Measurements from ENCODE around the gene GZMH.
"Not testable (repeated sequence)": the region's sequence is repeated elsewhere in the genome, so short reads cannot be mapped to it uniquely, and the experiment has no call there.

Gene GZMH

GRCh38 chr14:24609655-24610344 is at the start of gene GZMH:
TSS of gene GZMH (minus strand) at chr14:24609685. CDS start at chr14:24609613, 72 bp downstream.
- DNase-seq (ENCODE audit: low spot score) = peak; percentile 51

- DNase-seq (ENCODE audit: low spot score) = not testable (repeated sequence)
Measured at GRCh38 chr14:24648361-24648760, 38.9 kb upstream of the GZMH start.

- DNase-seq (ENCODE audit: low spot score) = no peak
Measured at GRCh38 chr14:24639905-24640304, 30.4 kb upstream of the GZMH start.

- DNase-seq (ENCODE audit: low spot score) = no peak
Measured at GRCh38 chr14:24639270-24639669, 29.8 kb upstream of the GZMH start.

GRCh38 chr14:24634158-24634557 is 24.7 kb upstream of the GZMH start, which contains the start of gene GZMB:
TSS of gene GZMB (minus strand) at chr14:24634190. CDS start at chr14:24634160, 30 bp downstream.
- peak; percentile 81 for DNase-seq (ENCODE audit: low spot score)

GRCh38 chr14:24633353-24633752 is 23.9 kb upstream of the GZMH start:
- DNase-seq (ENCODE audit: low spot score) = no peak

- no peak for DNase-seq (ENCODE audit: low spot score)
Measured at GRCh38 chr14:24632761-24633160, 23.3 kb upstream of the GZMH start.

- no peak for DNase-seq (ENCODE audit: low spot score)
Measured at GRCh38 chr14:24632336-24632735, 22.9 kb upstream of the GZMH start.

- no peak for DNase-seq (ENCODE audit: low spot score)
Measured at GRCh38 chr14:24631749-24632335, 22.4 kb upstream of the GZMH start.

- DNase-seq (ENCODE audit: low spot score) = no peak
Measured at GRCh38 chr14:24630872-24631477, 21.5 kb upstream of the GZMH start.

GRCh38 chr14:24630087-24630871 is 20.8 kb upstream of the GZMH start:
- no peak for DNase-seq (ENCODE audit: low spot score)

GRCh38 chr14:24629521-24629920 is 20.0 kb upstream of the GZMH start:
- no peak for DNase-seq (ENCODE audit: low spot score)

- no peak for DNase-seq (ENCODE audit: low spot score)
Measured at GRCh38 chr14:24613747-24614146, 4.3 kb upstream of the GZMH start.

GRCh38 chr14:24613241-24613640 is 3.8 kb upstream of the GZMH start:
- no peak for DNase-seq (ENCODE audit: low spot score)

GRCh38 chr14:24612196-24612595 is 2.7 kb upstream of the GZMH start:
- peak; percentile 51 for DNase-seq (ENCODE audit: low spot score)

GRCh38 chr14:24607635-24608514 is 1.6 kb downstream of the GZMH start:
- no peak for DNase-seq (ENCODE audit: low spot score)

GRCh38 chr14:24607081-24607480 is 2.4 kb downstream of the GZMH start:
- peak; percentile 26 for DNase-seq (ENCODE audit: low spot score)

GRCh38 chr14:24606297-24606696 is 3.2 kb downstream of the GZMH start:
- DNase-seq (ENCODE audit: low spot score) = no peak

GRCh38 chr14:24605435-24606190 is 3.9 kb downstream of the GZMH start:
- peak; percentile 81 for DNase-seq (ENCODE audit: low spot score)

GRCh38 chr14:24597403-24597802 is 12.1 kb downstream of the GZMH start:
- DNase-seq (ENCODE audit: low spot score) = no peak

Measured in CD4-positive, alpha-beta T cell treated with Interleukin-15 for 4 hours (primary cell).